CD4-positive, alpha-beta T cell (primary cell): ENCODE results near the gene UNC79. TPM values are rescaled to one million over a fixed set of nuclear protein-coding genes. Genes with fewer than 3 reads are reported as not detected.

Experiments
- ATAC-seq: fragments of 200-7000 bp; cut with Tn5 transposase; one replicate; pipeline ENCODE4 v1.10.0; 2022; ENCODE audit warnings: mild to moderate bottlenecking; ENCODE audit not compliant: poor library complexity
- CTCF ChIA-PET: fragments of 350-600 bp; sonication (Branson Sonifier 250); formaldehyde crosslinking; loops from one replicate; lab custom pipeline; 2021; ENCODE audit warnings: antibody characterized with exemption, inconsistent platforms; lab: Charles Lee
- POLR2A ChIA-PET: fragments of 350-600 bp; sonication (Branson Sonifier 250); formaldehyde crosslinking; loops from one replicate; lab custom pipeline; 2021; ENCODE audit warnings: antibody characterized with exemption, inconsistent platforms; lab: Charles Lee
- DNase-seq, 14 experiments: peaks; one replicate each; pipeline ENCODE4 v3.0.0-alpha.2; 2013 to 2020; ENCODE audit warnings: mixed read lengths in 2 of 14
- H3K27ac ChIP-seq, 2 donors: one replicate each; pipeline versions ENCODE4 v1.5.1 to v1.7.0; 2013; ENCODE audit warnings: low read length in 2 of 2, low read depth in 1 of 2, mild to moderate bottlenecking in 1 of 2
- H3K27me3 ChIP-seq, 2 experiments: 1 replicate in 1 of 2; 2 replicates in 1 of 2; pipeline versions ENCODE4 v1.6.1 to v1.7.0; 2013; ENCODE audit warnings: low read length in 2 of 2, control low read depth in 1 of 2, mild to moderate bottlenecking in 1 of 2, moderate library complexity in 1 of 2; ENCODE audit not compliant: insufficient read depth in 2 of 2, control insufficient read depth in 1 of 2
- H3K36me3 ChIP-seq: one replicate; pipeline ENCODE4 v1.6.1; 2013; ENCODE audit warnings: low read length, control low read depth; ENCODE audit not compliant: insufficient read depth
- H3K4me1 ChIP-seq: one replicate; pipeline ENCODE4 v1.6.1; 2013; ENCODE audit warnings: low read length, control low read depth; ENCODE audit not compliant: insufficient read depth
- H3K4me3 ChIP-seq: one replicate; pipeline ENCODE4 v1.5.1; 2013; ENCODE audit warnings: mild to moderate bottlenecking, low read length, moderate library complexity
- H3K9me3 ChIP-seq, 2 experiments: 1 replicate in 1 of 2; 2 replicates in 1 of 2; pipeline versions ENCODE4 v1.6.1 to v1.7.0; 2013; ENCODE audit warnings: low read length in 2 of 2, mild to moderate bottlenecking in 2 of 2, control low read depth in 1 of 2, moderate library complexity in 1 of 2; ENCODE audit not compliant: control insufficient read depth in 1 of 2, insufficient read depth in 1 of 2
- H3K27ac Mint-ChIP-seq: one replicate; pipeline ENCODE4 v1.8.0; 2020; ENCODE audit warnings: mixed read lengths
- H3K27me3 Mint-ChIP-seq: one replicate; pipeline ENCODE4 v1.8.0; 2021; ENCODE audit warnings: mixed read lengths
- H3K36me3 Mint-ChIP-seq: one replicate; pipeline ENCODE4 v1.8.0; 2021; ENCODE audit warnings: low read depth, mixed read lengths
- H3K4me1 Mint-ChIP-seq: one replicate; pipeline ENCODE4 v1.8.0; 2021; ENCODE audit warnings: low read depth, mixed read lengths
- H3K4me3 Mint-ChIP-seq: one replicate; pipeline ENCODE4 v1.8.0; 2020; ENCODE audit warnings: mild to moderate bottlenecking, mixed read lengths
- H3K9me3 Mint-ChIP-seq: one replicate; pipeline ENCODE4 v1.8.0; 2020; ENCODE audit warnings: mixed read lengths
- CTCF ChIP-seq: fragments of 200-600 bp; IDR thresholded peaks from one replicate; pipeline ENCODE4 v1.8.0; 2022; ENCODE audit warnings: antibody characterized with exemption, mild to moderate bottlenecking
- intact Hi-C, 2 experiments: fragments of 100-400 bp; cut with DNase I in 1 of 2; cut with micrococcal nuclease in 1 of 2; formaldehyde crosslinking; loops; one replicate each; pipeline versions ENCODE4 v1.15.1 to v1.9.0; 2023 to 2025; cut with DNase I, micrococcal nuclease
- total RNA-seq, 174 experiments: library from RNA in 2 of 174; stranded (reverse) in 2 of 174; gene quantifications; one replicate each; pipeline ENCODE4 v1.2.3 and lab custom pipeline; 2021 to 2026

The UNC79 gene
- total RNA-seq, 2 experiments from 2014 or later, result not detected

- H3K27ac Mint-ChIP-seq, result no peak overlapping the region
- H3K36me3 Mint-ChIP-seq, result no peaks in the 10 kb centered on the region
- intact Hi-C loops, result no loop called here
- H3K36me3 ChIP-seq, result no peaks in the 10 kb centered on the region
- H3K9me3 Mint-ChIP-seq, result peaks cover 18% of the 10 kb centered on the region
- POLR2A ChIA-PET, result no interaction called here
- H3K27me3 ChIP-seq, result peaks cover 18 to 21% of the 10 kb centered on the region in 2 experiments
- ATAC-seq (no peak), DNase-seq (no peak)
- no peak overlapping the region for H3K4me3 ChIP-seq
- peaks cover 30% of the 10 kb centered on the region for H3K27me3 Mint-ChIP-seq
- H3K4me3 Mint-ChIP-seq, result no peak overlapping the region
- no peak overlapping the region for H3K27ac ChIP-seq
- CTCF ChIA-PET, result no interaction called here
- H3K9me3 ChIP-seq, result peaks cover 16 to 22% of the 10 kb centered on the region in 2 experiments
- H3K4me1 ChIP-seq, result peaks cover 5% of the 10 kb centered on the region
- no peaks in the 10 kb centered on the region for H3K4me1 Mint-ChIP-seq
- no peak for TF ChIP-seq CTCF
These were observed 4.0 kb upstream of the UNC79 start for GRCh38 chr14:93426750-93427149.

DNA sequence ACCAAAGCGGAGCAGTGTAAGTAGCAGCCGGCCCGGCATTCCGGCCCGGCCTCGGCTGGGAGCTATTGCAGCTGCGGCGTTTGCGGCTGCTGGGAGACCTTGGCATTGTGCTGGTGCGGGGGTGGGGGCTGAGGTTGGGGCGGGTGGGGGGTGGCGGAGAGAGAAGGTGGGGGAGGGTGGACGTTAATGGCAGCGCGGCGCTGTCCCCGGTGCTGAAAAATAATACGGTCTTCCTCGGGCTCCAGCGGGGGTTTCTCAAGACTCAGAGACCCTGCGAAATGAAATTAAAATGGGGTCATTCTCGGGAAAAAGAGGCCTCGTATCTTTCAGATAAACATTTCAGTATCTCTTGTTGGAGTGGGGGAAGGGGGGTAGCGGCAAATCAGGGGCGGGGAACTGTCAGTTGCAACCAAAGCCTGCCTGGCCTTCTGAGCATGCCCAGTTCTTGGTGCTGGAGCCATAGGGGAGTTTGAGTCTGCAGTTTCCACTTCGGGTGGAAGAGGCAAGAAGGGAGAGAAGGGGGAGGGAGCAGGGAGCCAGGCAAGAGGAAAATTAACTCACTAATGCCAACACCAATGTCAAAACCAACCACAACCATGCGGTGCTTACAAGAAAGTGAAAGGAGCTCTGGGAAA, 414 bp downstream of the UNC79 start:
- Mint-ChIP-seq H3K4me3 (no peak overlapping the region), H3K36me3 (no peaks in the 10 kb centered on the region), H3K27me3 (peaks cover 59% of the 10 kb centered on the region), H3K27ac (no peak overlapping the region), H3K9me3 (peaks cover 7% of the 10 kb centered on the region), H3K4me1 (no peaks in the 10 kb centered on the region)
- ChIA-PET CTCF (no interaction called here), POLR2A (no interaction called here)
- peaks cover 5 to 16% of the 10 kb centered on the region in 2 experiments for H3K9me3 ChIP-seq
- ATAC-seq (no peak), DNase-seq (no peak)
- H3K27ac ChIP-seq, result no peak overlapping the region
- no peaks in the 10 kb centered on the region for H3K36me3 ChIP-seq
- H3K4me3 ChIP-seq, result no peak overlapping the region
- peaks cover 18 to 41% of the 10 kb centered on the region in 2 experiments for H3K27me3 ChIP-seq
- no peak for TF ChIP-seq CTCF
- intact Hi-C loops, result no loop called here
- H3K4me1 ChIP-seq, result peaks cover 5% of the 10 kb centered on the region

GRCh38 chr14:93454224-93454623, 23.5 kb downstream of the UNC79 start:
- Histone ChIP-seq H3K9me3 (no peaks in the 10 kb centered on the region), H3K27me3 (peaks cover 2 to 15% of the 10 kb centered on the region in 2 experiments), H3K36me3 (no peaks in the 10 kb centered on the region), H3K4me3 (no peak overlapping the region), H3K4me1 (no peaks in the 10 kb centered on the region), H3K27ac (no peak overlapping the region)
- DNase-seq (no peak), ATAC-seq (no peak)
- ChIA-PET POLR2A (no interaction called here), CTCF (no interaction called here)
- H3K36me3 Mint-ChIP-seq, result no peaks in the 10 kb centered on the region
- no peaks in the 10 kb centered on the region for H3K4me1 Mint-ChIP-seq
- H3K27me3 Mint-ChIP-seq, result peaks cover 64% of the 10 kb centered on the region
- no peak overlapping the region for H3K4me3 Mint-ChIP-seq
- intact Hi-C loops, result no loop called here
- no peak for TF ChIP-seq CTCF
- H3K27ac Mint-ChIP-seq, result no peak overlapping the region
- H3K9me3 Mint-ChIP-seq, result no peaks in the 10 kb centered on the region
